ENCODE measurements around the gene CIDEC.
A peak's percentile ranks its signal among the peaks of the same experiment; 100 is the strongest.
"Not testable (repeated sequence)": the region's sequence is repeated elsewhere in the genome, so short reads cannot be mapped to it uniquely, and the experiment has no call there.

Gene CIDEC

GRCh38 chr3:9862391-9863057 is 17.5 kb downstream of the CIDEC start:
- peak overlapping the region; percentile 38 for H3K4me3 ChIP-seq (ENCODE audit: low read length)
- TF ChIP-seq, protein P1, sequence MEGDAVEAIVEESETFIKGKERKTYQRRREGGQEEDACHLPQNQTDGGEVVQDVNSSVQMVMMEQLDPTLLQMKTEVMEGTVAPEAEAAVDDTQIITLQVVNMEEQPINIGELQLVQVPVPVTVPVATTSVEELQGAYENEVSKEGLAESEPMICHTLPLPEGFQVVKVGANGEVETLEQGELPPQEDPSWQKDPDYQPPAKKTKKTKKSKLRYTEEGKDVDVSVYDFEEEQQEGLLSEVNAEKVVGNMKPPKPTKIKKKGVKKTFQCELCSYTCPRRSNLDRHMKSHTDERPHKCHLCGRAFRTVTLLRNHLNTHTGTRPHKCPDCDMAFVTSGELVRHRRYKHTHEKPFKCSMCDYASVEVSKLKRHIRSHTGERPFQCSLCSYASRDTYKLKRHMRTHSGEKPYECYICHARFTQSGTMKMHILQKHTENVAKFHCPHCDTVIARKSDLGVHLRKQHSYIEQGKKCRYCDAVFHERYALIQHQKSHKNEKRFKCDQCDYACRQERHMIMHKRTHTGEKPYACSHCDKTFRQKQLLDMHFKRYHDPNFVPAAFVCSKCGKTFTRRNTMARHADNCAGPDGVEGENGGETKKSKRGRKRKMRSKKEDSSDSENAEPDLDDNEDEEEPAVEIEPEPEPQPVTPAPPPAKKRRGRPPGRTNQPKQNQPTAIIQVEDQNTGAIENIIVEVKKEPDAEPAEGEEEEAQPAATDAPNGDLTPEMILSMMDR (conservative IDR thresholded peaks at IDR 0.05; ENCODE audit: low read length), result peak; percentile 37
- peak; percentile 28 for DNase-seq (ENCODE audit: low read depth)

DNA sequence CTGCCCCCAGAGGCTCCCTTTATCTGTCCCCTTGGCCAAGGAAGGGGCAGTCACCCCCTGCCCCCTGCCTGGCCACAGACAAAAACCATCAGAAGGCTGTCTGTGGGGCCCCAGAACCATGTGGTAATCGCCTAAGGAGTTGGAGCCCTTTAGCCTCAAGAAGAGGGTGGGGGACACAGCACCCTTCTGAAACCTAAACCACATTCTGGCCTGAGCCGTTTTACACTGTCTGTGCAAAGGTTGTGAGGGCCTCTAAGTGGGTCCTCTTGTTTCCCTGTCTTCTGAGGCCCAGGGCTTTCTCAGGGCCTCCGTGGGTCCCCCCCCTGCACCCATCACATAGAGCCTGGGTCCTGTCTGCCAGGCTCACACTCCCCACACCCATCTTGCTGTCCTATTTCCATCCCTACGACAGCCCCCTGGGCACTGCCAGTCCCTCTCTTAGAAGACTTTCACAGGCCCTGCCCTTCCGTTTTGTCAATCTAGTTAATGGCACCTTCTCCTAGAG is 18.4 kb downstream of the CIDEC start:
- H3K4me3 ChIP-seq (ENCODE audit: low read length), result no peak overlapping the region
- TF ChIP-seq, protein P1 (conservative IDR thresholded peaks at IDR 0.05; ENCODE audit: low read length), result no peak
- no peak for DNase-seq (ENCODE audit: low read depth)

GRCh38 chr3:9861201-9861600 is 18.9 kb downstream of the CIDEC start:
- TF ChIP-seq, protein P1 (conservative IDR thresholded peaks at IDR 0.05; ENCODE audit: low read length), result no peak
- H3K4me3 ChIP-seq (ENCODE audit: low read length), result no peak overlapping the region
- no peak for DNase-seq (ENCODE audit: low read depth)

DNA sequence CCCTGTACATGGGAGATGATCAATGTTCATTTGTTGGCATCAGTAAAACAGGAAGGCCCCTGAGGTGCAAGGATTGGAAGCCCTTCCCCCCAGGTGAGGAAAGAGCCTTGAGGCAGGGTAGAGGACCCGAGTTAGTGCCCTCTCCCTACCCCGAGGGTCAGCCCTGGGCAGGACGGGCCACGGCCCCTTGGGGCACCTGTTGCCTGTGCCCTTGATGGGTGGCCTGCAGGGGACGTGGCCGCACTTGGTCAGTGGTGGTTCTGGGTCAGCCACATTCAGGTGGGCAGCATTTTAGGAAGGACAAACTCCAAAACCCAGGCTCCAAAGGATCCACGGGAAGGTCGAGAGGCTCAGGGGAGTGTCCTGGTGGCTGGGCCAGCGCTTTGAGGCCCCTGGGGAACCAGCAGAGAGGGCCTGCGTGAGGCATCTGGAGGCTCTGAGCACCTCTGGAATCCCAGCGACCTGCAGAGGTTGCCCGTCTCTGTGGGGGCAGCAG is 20.5 kb downstream of the CIDEC start:
- no peak for DNase-seq (ENCODE audit: low read depth)
- TF ChIP-seq, protein P1 (conservative IDR thresholded peaks at IDR 0.05; ENCODE audit: low read length), result no peak
- no peak overlapping the region for H3K4me3 ChIP-seq (ENCODE audit: low read length)

- H3K4me3 ChIP-seq (ENCODE audit: low read length), result no peak overlapping the region
- TF ChIP-seq, protein P1 (conservative IDR thresholded peaks at IDR 0.05; ENCODE audit: low read length), result no peak
- no peak for DNase-seq (ENCODE audit: low read depth)
Observed at GRCh38 chr3:9855594-9855993, 24.5 kb downstream of the CIDEC start.

DNA sequence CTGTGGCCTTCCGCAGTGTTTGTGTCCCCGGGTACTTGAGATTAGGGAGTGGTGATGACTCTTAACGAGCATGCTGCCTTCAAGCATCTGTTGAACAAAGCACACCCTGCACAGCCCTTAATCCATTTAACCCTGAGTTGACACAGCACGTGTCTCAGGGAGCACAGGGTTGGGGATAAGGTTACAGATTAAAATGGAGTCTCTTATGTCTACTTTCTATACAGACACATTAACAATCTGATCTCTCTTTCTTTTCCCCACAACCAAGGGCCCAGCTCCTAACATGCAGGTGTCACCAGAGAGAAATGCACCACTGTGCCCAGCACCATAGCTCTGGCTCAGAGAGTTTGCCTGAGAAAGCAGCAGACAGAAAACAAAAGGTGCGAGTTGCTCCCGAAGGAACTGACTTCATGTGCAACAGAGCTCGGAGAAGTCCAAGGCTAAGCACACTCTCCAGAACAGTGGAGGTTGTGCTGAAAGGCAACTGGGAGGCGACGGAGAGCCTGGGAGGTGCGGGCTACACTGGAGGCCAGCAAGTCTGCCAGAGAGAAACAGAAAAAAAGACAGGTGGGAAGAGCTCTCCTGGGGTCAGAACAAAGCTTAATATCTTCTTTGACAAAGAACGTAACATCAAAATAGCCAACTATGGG is 25.6 kb downstream of the CIDEC start:
- not testable (repeated sequence) for DNase-seq (ENCODE audit: low read depth); H3K4me3 ChIP-seq (ENCODE audit: low read length)

GRCh38 chr3:9852528-9852927 is 27.5 kb downstream of the CIDEC start:
- DNase-seq (ENCODE audit: low read depth), result no peak
- TF ChIP-seq, protein P1 (conservative IDR thresholded peaks at IDR 0.05; ENCODE audit: low read length), result no peak
- no peak overlapping the region for H3K4me3 ChIP-seq (ENCODE audit: low read length)

GRCh38 chr3:9851926-9852325 is 28.1 kb downstream of the CIDEC start:
- DNase-seq (ENCODE audit: low read depth); H3K4me3 ChIP-seq (ENCODE audit: low read length): not testable (repeated sequence)

DNA sequence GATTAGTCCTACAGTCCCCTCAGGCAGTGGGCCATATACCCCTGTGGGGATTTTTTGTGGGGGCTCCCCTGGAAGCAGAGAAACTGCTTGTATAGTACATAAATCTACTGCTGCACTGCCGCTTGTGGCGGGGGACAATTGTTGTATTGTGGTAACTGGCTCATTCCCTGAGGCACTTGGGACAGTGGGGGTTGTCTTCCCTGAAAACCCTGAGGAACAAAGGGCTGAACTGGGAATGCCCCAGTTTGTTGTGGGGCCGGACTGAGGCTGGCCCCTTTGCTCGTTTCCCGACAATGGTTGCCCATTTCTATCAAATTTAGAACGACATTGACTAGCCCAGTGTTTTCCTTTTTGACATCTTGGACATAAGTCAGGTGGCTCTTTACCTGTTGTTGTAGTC is 28.7 kb downstream of the CIDEC start:
- H3K4me3 ChIP-seq (ENCODE audit: low read length); DNase-seq (ENCODE audit: low read depth): not testable (repeated sequence)
